Stomach (tissue), 4 donors: ENCODE data around the gene LRRTM3.

Experiments used
- EP300 ChIP-seq: sonication (generic); formaldehyde crosslinking; IDR thresholded peaks from one replicate; pipeline ENCODE4 v1.6.1; 2017; ENCODE audit warnings: antibody characterized with exemption
- POLR2A ChIP-seq, 4 donors: fragments of 450-650 bp; IDR thresholded peaks; one replicate each; pipeline ENCODE4 v1.6.1; 2016; ENCODE audit warnings: antibody characterized with exemption in 4 of 4, control low read depth in 2 of 4, mild to moderate bottlenecking in 1 of 4, moderate library complexity in 1 of 4
- POLR2AphosphoS5 ChIP-seq, 3 donors: sonication (generic); formaldehyde crosslinking; IDR thresholded peaks; one replicate each; pipeline ENCODE4 v1.6.1; 2016; ENCODE audit warnings: antibody characterized with exemption in 3 of 3
- TF ChIP-seq, protein P1 (sequence below), 7 experiments: fragments of 450-650 bp in 4 of 7; fragments of 200-600 bp in 3 of 7; sonication (generic) in 3 of 7; IDR thresholded peaks; one replicate each; pipeline ENCODE4 v1.5.1; 2016 to 2019; ENCODE audit warnings: antibody characterized with exemption in 7 of 7, control low read depth in 2 of 7, mild to moderate bottlenecking in 1 of 7

DNA sequence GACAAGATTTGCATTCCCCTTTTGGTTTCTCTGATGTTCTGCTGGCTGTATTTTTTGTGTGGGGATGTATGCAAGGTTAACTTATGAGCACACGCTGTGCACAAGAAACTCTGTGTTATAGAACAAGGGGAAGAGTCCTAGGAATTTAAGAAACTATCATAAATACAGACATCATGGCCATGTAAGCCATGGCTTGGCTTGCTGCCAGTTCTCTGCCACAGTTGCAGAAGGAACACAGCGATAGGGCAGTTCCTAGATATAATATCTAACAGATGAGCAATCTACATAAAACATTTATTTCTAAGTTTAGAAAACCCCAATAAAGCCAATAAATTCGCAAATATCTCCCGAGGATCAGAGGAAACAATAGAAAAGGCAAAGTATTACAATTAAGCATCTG lies 153.3 kb downstream of the LRRTM3 start:
- TF ChIP-seq, protein P1, sequence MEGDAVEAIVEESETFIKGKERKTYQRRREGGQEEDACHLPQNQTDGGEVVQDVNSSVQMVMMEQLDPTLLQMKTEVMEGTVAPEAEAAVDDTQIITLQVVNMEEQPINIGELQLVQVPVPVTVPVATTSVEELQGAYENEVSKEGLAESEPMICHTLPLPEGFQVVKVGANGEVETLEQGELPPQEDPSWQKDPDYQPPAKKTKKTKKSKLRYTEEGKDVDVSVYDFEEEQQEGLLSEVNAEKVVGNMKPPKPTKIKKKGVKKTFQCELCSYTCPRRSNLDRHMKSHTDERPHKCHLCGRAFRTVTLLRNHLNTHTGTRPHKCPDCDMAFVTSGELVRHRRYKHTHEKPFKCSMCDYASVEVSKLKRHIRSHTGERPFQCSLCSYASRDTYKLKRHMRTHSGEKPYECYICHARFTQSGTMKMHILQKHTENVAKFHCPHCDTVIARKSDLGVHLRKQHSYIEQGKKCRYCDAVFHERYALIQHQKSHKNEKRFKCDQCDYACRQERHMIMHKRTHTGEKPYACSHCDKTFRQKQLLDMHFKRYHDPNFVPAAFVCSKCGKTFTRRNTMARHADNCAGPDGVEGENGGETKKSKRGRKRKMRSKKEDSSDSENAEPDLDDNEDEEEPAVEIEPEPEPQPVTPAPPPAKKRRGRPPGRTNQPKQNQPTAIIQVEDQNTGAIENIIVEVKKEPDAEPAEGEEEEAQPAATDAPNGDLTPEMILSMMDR (IDR thresholded peaks at IDR 0.05): no peak
- TF ChIP-seq EP300: no peak
- TF ChIP-seq POLR2A (IDR thresholded peaks at IDR 0.05): no peak
- TF ChIP-seq POLR2AphosphoS5 (IDR thresholded peaks at IDR 0.05): no peak
